ENCODE data around the gene LGI4.

LGI4 gene

GRCh38 chr19:35134601-35135242 lies at the start of gene LGI4:
TSS of gene LGI4 (minus strand) at chr19:35135059. CDS start at chr19:35134680, 379 bp downstream.
- no peaks in the 10 kb centered on the region for H3K79me2 ChIP-seq (ENCODE audit: insufficient read depth, low read length)
- H3K4me3 ChIP-seq (ENCODE audit: insufficient read depth, low read length, poor library complexity, severe bottlenecking), result no peak within 1 kb of the TSS
- no peaks in the 10 kb centered on the region for H4K20me1 ChIP-seq (ENCODE audit: low read depth, low read length)
- H3K9me3 ChIP-seq (ENCODE audit: insufficient read depth, low read length), result no peaks in the 10 kb centered on the region
- H3F3A ChIP-seq (ENCODE audit: insufficient read depth), result no peaks in the 10 kb centered on the region
- no peak within 1 kb of the TSS for H3K9ac ChIP-seq (ENCODE audit: low read length)
- no peak within 1 kb of the TSS for H2AFZ ChIP-seq (ENCODE audit: low read depth, low read length, severe bottlenecking)
- no peak within 1 kb of the TSS for H3K27ac ChIP-seq (ENCODE audit: low read depth, low read length)
- H3K4me2 ChIP-seq (ENCODE audit: low read depth, low read length, poor library complexity, severe bottlenecking), result no peak within 1 kb of the TSS
- H3K36me3 ChIP-seq (ENCODE audit: low read length), result no peaks in the 10 kb centered on the region
- no peaks in the 10 kb centered on the region for H3K9me2 ChIP-seq (replicated peaks; ENCODE audit: insufficient read depth, low read length)
- no peaks in the 10 kb centered on the region for H3K27me3 ChIP-seq (ENCODE audit: low read length)
- TF ChIP-seq CTCF (IDR thresholded peaks at IDR 0.05; ENCODE audit: insufficient read depth, low read length, poor library complexity, severe bottlenecking) (no peak), EZH2phosphoT487 (conservative IDR thresholded peaks at IDR 0.05; ENCODE audit: low read length) (no peak)

- Histone ChIP-seq H3F3A (ENCODE audit: insufficient read depth) (no peaks in the 10 kb centered on the region), H3K9ac (ENCODE audit: low read length) (no peak overlapping the region), H3K4me3 (ENCODE audit: insufficient read depth, low read length, poor library complexity, severe bottlenecking) (no peak overlapping the region), H3K9me3 (ENCODE audit: insufficient read depth, low read length) (no peaks in the 10 kb centered on the region), H3K36me3 (ENCODE audit: low read length) (no peaks in the 10 kb centered on the region), H4K20me1 (ENCODE audit: low read depth, low read length) (no peaks in the 10 kb centered on the region), H3K79me2 (ENCODE audit: insufficient read depth, low read length) (no peaks in the 10 kb centered on the region), H3K4me2 (ENCODE audit: low read depth, low read length, poor library complexity, severe bottlenecking) (no peak overlapping the region), H3K27ac (ENCODE audit: low read depth, low read length) (no peak overlapping the region), H3K27me3 (ENCODE audit: low read length) (no peaks in the 10 kb centered on the region), H2AFZ (ENCODE audit: low read depth, low read length, severe bottlenecking) (no peak overlapping the region), H3K9me2 (replicated peaks; ENCODE audit: insufficient read depth, low read length) (no peaks in the 10 kb centered on the region)
- no peak for TF ChIP-seq EZH2phosphoT487 (conservative IDR thresholded peaks at IDR 0.05; ENCODE audit: low read length)
Measured at GRCh38 chr19:35184267-35184666, 49.4 kb upstream of the LGI4 start.

GRCh38 chr19:35181387-35181786 lies 46.5 kb upstream of the LGI4 start:
- Histone ChIP-seq H3K9me3 (ENCODE audit: insufficient read depth, low read length) (no peaks in the 10 kb centered on the region; the same call in 1 of the 2 replicates), H3F3A (ENCODE audit: insufficient read depth) (no peaks in the 10 kb centered on the region), H3K4me2 (ENCODE audit: low read depth, low read length, poor library complexity, severe bottlenecking) (no peak overlapping the region), H3K36me3 (ENCODE audit: low read length) (no peaks in the 10 kb centered on the region), H3K27me3 (ENCODE audit: low read length) (no peaks in the 10 kb centered on the region), H4K20me1 (ENCODE audit: low read depth, low read length) (no peaks in the 10 kb centered on the region), H3K9me2 (replicated peaks; ENCODE audit: insufficient read depth, low read length) (no peaks in the 10 kb centered on the region), H3K27ac (ENCODE audit: low read depth, low read length) (no peak overlapping the region), H3K9ac (ENCODE audit: low read length) (no peak overlapping the region), H3K4me3 (ENCODE audit: insufficient read depth, low read length, poor library complexity, severe bottlenecking) (no peak overlapping the region), H3K79me2 (ENCODE audit: insufficient read depth, low read length) (no peaks in the 10 kb centered on the region), H2AFZ (ENCODE audit: low read depth, low read length, severe bottlenecking) (no peak overlapping the region)
- TF ChIP-seq EZH2phosphoT487 (conservative IDR thresholded peaks at IDR 0.05; ENCODE audit: low read length) (no peak), CTCF (IDR thresholded peaks at IDR 0.05; ENCODE audit: insufficient read depth, low read length, poor library complexity, severe bottlenecking) (no peak)

- TF ChIP-seq CTCF (IDR thresholded peaks at IDR 0.05; ENCODE audit: insufficient read depth, low read length, poor library complexity, severe bottlenecking) (no peak), EZH2phosphoT487 (conservative IDR thresholded peaks at IDR 0.05; ENCODE audit: low read length) (no peak)
- Histone ChIP-seq H3K27ac (ENCODE audit: low read depth, low read length) (no peak overlapping the region), H3K4me3 (ENCODE audit: insufficient read depth, low read length, poor library complexity, severe bottlenecking) (no peak overlapping the region), H3K36me3 (ENCODE audit: low read length) (no peaks in the 10 kb centered on the region), H4K20me1 (ENCODE audit: low read depth, low read length) (no peaks in the 10 kb centered on the region), H3F3A (ENCODE audit: insufficient read depth) (no peaks in the 10 kb centered on the region), H3K9me2 (replicated peaks; ENCODE audit: insufficient read depth, low read length) (no peaks in the 10 kb centered on the region), H2AFZ (ENCODE audit: low read depth, low read length, severe bottlenecking) (no peak overlapping the region), H3K79me2 (ENCODE audit: insufficient read depth, low read length) (no peaks in the 10 kb centered on the region), H3K9ac (ENCODE audit: low read length) (no peak overlapping the region), H3K27me3 (ENCODE audit: low read length) (no peaks in the 10 kb centered on the region), H3K4me2 (ENCODE audit: low read depth, low read length, poor library complexity, severe bottlenecking) (no peak overlapping the region), H3K9me3 (ENCODE audit: insufficient read depth, low read length) (no peaks in the 10 kb centered on the region; the same call in 1 of the 2 replicates)
Measured at GRCh38 chr19:35179830-35180229, 45.0 kb upstream of the LGI4 start.
